GM18951 (cell line): ENCODE results near the gene ANKRD33B.
"Not testable (repeated sequence)": the region's sequence is repeated elsewhere in the genome, so short reads cannot be mapped to it uniquely, and the experiment has no call there.

Source experiments
- POLR2A ChIP-seq: IDR thresholded peaks from 4 replicates; pipeline ENCODE4 v1.6.1; 2011; ENCODE audit warnings: mild to moderate bottlenecking; ENCODE audit not compliant: insufficient read length, insufficient read depth; ENCODE audit errors: extremely low read depth
- in situ Hi-C: fragments of 300-500 bp; cut with MboI; formaldehyde crosslinking; loops from one replicate; pipeline ENCODE4 v1.12.0; 2022; ENCODE audit warnings: low sequenced_read_pairs, mixed read lengths, inconsistent platforms; ENCODE audit not compliant: unreplicated experiment

Gene ANKRD33B

GRCh38 chr5:10604975-10605374, 41.1 kb downstream of the ANKRD33B start:
- in situ Hi-C loops: no loop called here
- no peak for TF ChIP-seq POLR2A

- in situ Hi-C loops: not testable (repeated sequence)
Measured at GRCh38 chr5:10606632-10607022, 42.8 kb downstream of the ANKRD33B start.

- no peak for TF ChIP-seq POLR2A
- in situ Hi-C loops: no loop called here
Measured at GRCh38 chr5:10607023-10607665, 43.3 kb downstream of the ANKRD33B start.

- in situ Hi-C loops: no loop called here
- TF ChIP-seq POLR2A: no peak
Measured at GRCh38 chr5:10607666-10608073, 43.8 kb downstream of the ANKRD33B start.

GRCh38 chr5:10608081-10608480, 44.2 kb downstream of the ANKRD33B start:
- in situ Hi-C loops: not testable (repeated sequence)

- TF ChIP-seq POLR2A: no peak
- in situ Hi-C loops: no loop called here
Measured at GRCh38 chr5:10610058-10610457, 46.2 kb downstream of the ANKRD33B start.

- TF ChIP-seq POLR2A: no peak
- in situ Hi-C loops: no loop called here
Measured at GRCh38 chr5:10611290-10611689, 47.4 kb downstream of the ANKRD33B start.

- in situ Hi-C loops: no loop called here
- TF ChIP-seq POLR2A: no peak
Measured at GRCh38 chr5:10612251-10612650, 48.4 kb downstream of the ANKRD33B start.

- in situ Hi-C loops: no loop called here
- TF ChIP-seq POLR2A: no peak
Measured at GRCh38 chr5:10615693-10616092, 51.8 kb downstream of the ANKRD33B start.

GRCh38 chr5:10617103-10617502, 53.2 kb downstream of the ANKRD33B start:
- in situ Hi-C loops: no loop called here
- TF ChIP-seq POLR2A: no peak

GRCh38 chr5:10618311-10618710, 54.4 kb downstream of the ANKRD33B start:
- no peak for TF ChIP-seq POLR2A
- in situ Hi-C loops: no loop called here

GRCh38 chr5:10619649-10620048, 55.8 kb downstream of the ANKRD33B start:
- TF ChIP-seq POLR2A: no peak
- in situ Hi-C loops: no loop called here

- no peak for TF ChIP-seq POLR2A
- in situ Hi-C loops: no loop called here
Measured at GRCh38 chr5:10620346-10620745, 56.5 kb downstream of the ANKRD33B start.

GRCh38 chr5:10621832-10622231, 58.0 kb downstream of the ANKRD33B start:
- in situ Hi-C loops: no loop called here

GRCh38 chr5:10622810-10623209, 58.9 kb downstream of the ANKRD33B start:
- in situ Hi-C loops: no loop called here

More at GRCh38 chr5:10621832-10622231, 58.0 kb downstream of the ANKRD33B start:
- no peak for TF ChIP-seq POLR2A

More at GRCh38 chr5:10622810-10623209, 58.9 kb downstream of the ANKRD33B start:
- TF ChIP-seq POLR2A: no peak
